Measurements from ENCODE around the gene JAZF1. TPM values are rescaled to one million over a fixed set of nuclear protein-coding genes. Genes with fewer than 3 reads are reported as not detected.

JAZF1 gene
- polyA plus RNA-seq, 3 donors: 12.1 to 18.1 (median 17.2) TPM

DNA sequence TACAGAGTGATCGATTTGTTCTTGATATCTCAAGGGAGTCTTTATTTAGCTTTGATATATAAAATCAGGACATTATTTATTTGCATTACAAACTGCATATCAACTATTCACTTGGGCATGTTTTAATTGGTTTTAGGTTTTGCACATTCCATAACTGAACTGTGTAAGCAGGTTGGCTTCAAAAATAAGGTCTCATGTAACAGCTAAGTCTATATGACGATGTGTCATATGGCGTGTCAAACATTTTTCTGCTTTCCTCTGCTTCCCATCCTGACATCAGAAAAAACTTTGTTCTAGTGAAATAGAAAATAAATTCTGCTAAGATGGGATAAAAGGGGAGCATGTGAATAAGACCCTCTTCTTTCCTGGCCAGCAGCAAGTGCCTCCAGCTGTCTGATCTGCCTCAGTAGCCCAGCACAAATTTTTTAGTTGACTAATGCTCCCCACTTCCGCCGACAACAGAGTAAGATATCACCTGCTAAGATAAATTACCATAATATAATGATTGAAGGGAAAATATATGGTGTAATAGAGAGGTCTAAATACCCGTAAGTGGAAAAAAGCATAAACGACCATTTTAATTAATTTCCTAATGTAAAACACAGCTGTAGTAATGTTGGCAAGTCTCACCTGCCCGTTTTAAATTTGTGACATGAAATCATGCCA is 260.2 kb downstream of the JAZF1 start:
- Histone ChIP-seq H3K27me3 (ENCODE audit: control insufficient read depth in 2 of 2, insufficient read depth in 2 of 2, low read length in 2 of 2) (no peaks in the 10 kb centered on the region), H3K9me3 (replicated peaks in 1 of 2; ENCODE audit: control insufficient read depth in 1 of 2, insufficient read depth in 1 of 2, low read length in 2 of 2) (peaks cover 0 to 3% of the 10 kb centered on the region in 2 donors), H3K79me2 (ENCODE audit: insufficient read depth, low read length) (no peaks in the 10 kb centered on the region), H4K20me1 (ENCODE audit: insufficient read depth, low read length) (peaks cover 84% of the 10 kb centered on the region), H3K4me2 (replicated peaks; ENCODE audit: extremely low read depth, low read length, poor library complexity, severe bottlenecking) (no peak overlapping the region), H3K4me3 (replicated peaks in 1 of 3; ENCODE audit: low read depth in 2 of 3, low read length in 3 of 3) (no peak overlapping the region), H3K27ac (ENCODE audit: low read depth in 1 of 2, low read length in 2 of 2) (no peak overlapping the region), H3K36me3 (replicated peaks in 1 of 2; ENCODE audit: control insufficient read depth in 1 of 2, insufficient read depth in 2 of 2, low read length in 2 of 2) (peaks cover 0 to 6% of the 10 kb centered on the region in 2 donors), H2AFZ (ENCODE audit: insufficient read depth, low read depth, low read length, poor library complexity, severe bottlenecking) (no peak overlapping the region), H3K4me1 (ENCODE audit: control insufficient read depth in 1 of 2, insufficient read depth in 2 of 2, low read length in 2 of 2) (no peaks in the 10 kb centered on the region), H3K9ac (ENCODE audit: insufficient read depth, low read length, poor library complexity, severe bottlenecking) (no peak overlapping the region)
- H3K36me3 Mint-ChIP-seq: peaks cover 0 to 8% of the 10 kb centered on the region in 2 donors
- H3K4me3 Mint-ChIP-seq: no peak overlapping the region
- intact Hi-C loops (cut with micrococcal nuclease): loop anchor here (10.0 kb wide), 2 partner anchors 706 to 726 kb away; no protein-coding TSS in a partner anchor
- TF ChIP-seq, protein P1, sequence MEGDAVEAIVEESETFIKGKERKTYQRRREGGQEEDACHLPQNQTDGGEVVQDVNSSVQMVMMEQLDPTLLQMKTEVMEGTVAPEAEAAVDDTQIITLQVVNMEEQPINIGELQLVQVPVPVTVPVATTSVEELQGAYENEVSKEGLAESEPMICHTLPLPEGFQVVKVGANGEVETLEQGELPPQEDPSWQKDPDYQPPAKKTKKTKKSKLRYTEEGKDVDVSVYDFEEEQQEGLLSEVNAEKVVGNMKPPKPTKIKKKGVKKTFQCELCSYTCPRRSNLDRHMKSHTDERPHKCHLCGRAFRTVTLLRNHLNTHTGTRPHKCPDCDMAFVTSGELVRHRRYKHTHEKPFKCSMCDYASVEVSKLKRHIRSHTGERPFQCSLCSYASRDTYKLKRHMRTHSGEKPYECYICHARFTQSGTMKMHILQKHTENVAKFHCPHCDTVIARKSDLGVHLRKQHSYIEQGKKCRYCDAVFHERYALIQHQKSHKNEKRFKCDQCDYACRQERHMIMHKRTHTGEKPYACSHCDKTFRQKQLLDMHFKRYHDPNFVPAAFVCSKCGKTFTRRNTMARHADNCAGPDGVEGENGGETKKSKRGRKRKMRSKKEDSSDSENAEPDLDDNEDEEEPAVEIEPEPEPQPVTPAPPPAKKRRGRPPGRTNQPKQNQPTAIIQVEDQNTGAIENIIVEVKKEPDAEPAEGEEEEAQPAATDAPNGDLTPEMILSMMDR (IDR thresholded peaks at IDR 0.05): no peak
- DNase-seq: no peak
- H3K4me1 Mint-ChIP-seq: peaks cover 8% of the 10 kb centered on the region
- H3K9me3 Mint-ChIP-seq: no peaks in the 10 kb centered on the region
- H3K27ac Mint-ChIP-seq: peak overlapping the region in 1 of 7 donors; percentile 41
- no CpG with 5 or more reads among the region's 8 CpGs for WGBS (ENCODE audit: insufficient coverage)
- peaks cover 0 to 2% (median 1%) of the 10 kb centered on the region in 3 donors for H3K27me3 Mint-ChIP-seq (ENCODE audit: low read depth in 3 of 3)

DNA sequence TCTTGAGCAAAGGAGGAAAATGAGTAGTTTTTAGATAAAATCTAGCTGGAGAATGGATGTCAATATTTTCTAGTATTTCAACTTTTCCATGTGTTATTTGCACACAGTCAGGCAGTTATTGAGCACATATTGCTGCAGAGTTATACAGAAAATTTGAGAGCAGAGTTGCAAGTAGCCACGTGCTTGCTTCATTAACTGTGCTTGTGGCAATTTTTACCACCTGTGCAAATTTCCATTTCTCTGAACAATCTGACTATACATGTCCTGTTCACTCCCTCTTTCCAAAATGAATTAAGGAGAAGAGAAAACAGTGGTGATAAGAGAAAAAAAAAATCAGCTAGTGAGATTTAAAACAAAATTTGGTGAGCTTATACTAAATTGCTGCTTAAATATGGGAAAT is 262.1 kb downstream of the JAZF1 start:
- peaks cover 0 to 6% of the 10 kb centered on the region in 2 donors for H3K36me3 ChIP-seq (replicated peaks in 1 of 2; ENCODE audit: control insufficient read depth in 1 of 2, insufficient read depth in 2 of 2, low read length in 2 of 2)
- WGBS (ENCODE audit: insufficient coverage): no CpG with 5 or more reads among the region's 1 CpG
- Mint-ChIP-seq H3K27ac (no peak overlapping the region), H3K4me1 (peaks cover 8% of the 10 kb centered on the region), H3K27me3 (ENCODE audit: low read depth in 3 of 3) (no peaks in the 10 kb centered on the region), H3K4me3 (no peak overlapping the region), H3K9me3 (no peaks in the 10 kb centered on the region), H3K36me3 (peaks cover 3 to 11% of the 10 kb centered on the region in 2 donors)
- no peak overlapping the region for H3K27ac ChIP-seq (ENCODE audit: low read depth in 1 of 2, low read length in 2 of 2)
- no peak overlapping the region for H3K4me2 ChIP-seq (replicated peaks; ENCODE audit: extremely low read depth, low read length, poor library complexity, severe bottlenecking)
- H3K9me3 ChIP-seq (replicated peaks in 1 of 2; ENCODE audit: control insufficient read depth in 1 of 2, insufficient read depth in 1 of 2, low read length in 2 of 2): peaks cover 0 to 3% of the 10 kb centered on the region in 2 donors
- H3K9ac ChIP-seq (ENCODE audit: insufficient read depth, low read length, poor library complexity, severe bottlenecking): no peak overlapping the region
- DNase-seq: no peak
- H3K79me2 ChIP-seq (ENCODE audit: insufficient read depth, low read length): no peaks in the 10 kb centered on the region
- H2AFZ ChIP-seq (ENCODE audit: insufficient read depth, low read depth, low read length, poor library complexity, severe bottlenecking): no peak overlapping the region
- H3K4me3 ChIP-seq (replicated peaks in 1 of 3; ENCODE audit: low read depth in 2 of 3, low read length in 3 of 3): no peak overlapping the region
- TF ChIP-seq, protein P1 (IDR thresholded peaks at IDR 0.05): no peak
- peaks cover 80% of the 10 kb centered on the region for H4K20me1 ChIP-seq (ENCODE audit: insufficient read depth, low read length)
- H3K4me1 ChIP-seq (ENCODE audit: control insufficient read depth in 1 of 2, insufficient read depth in 2 of 2, low read length in 2 of 2): no peaks in the 10 kb centered on the region
- intact Hi-C loops (cut with micrococcal nuclease): no loop called here
- no peaks in the 10 kb centered on the region for H3K27me3 ChIP-seq (ENCODE audit: control insufficient read depth in 2 of 2, insufficient read depth in 2 of 2, low read length in 2 of 2)
